GM18499 (cell line): ENCODE data around the gene PDZD2.

Source experiments
- ATAC-seq: cut with Tn5 transposase; IDR thresholded peaks from one replicate; pipeline ENCODE4 v1.9.1; 2021; ENCODE audit warnings: moderate number of reproducible peaks; ENCODE audit not compliant: insufficient read depth, unreplicated experiment

PDZD2 gene

DNA sequence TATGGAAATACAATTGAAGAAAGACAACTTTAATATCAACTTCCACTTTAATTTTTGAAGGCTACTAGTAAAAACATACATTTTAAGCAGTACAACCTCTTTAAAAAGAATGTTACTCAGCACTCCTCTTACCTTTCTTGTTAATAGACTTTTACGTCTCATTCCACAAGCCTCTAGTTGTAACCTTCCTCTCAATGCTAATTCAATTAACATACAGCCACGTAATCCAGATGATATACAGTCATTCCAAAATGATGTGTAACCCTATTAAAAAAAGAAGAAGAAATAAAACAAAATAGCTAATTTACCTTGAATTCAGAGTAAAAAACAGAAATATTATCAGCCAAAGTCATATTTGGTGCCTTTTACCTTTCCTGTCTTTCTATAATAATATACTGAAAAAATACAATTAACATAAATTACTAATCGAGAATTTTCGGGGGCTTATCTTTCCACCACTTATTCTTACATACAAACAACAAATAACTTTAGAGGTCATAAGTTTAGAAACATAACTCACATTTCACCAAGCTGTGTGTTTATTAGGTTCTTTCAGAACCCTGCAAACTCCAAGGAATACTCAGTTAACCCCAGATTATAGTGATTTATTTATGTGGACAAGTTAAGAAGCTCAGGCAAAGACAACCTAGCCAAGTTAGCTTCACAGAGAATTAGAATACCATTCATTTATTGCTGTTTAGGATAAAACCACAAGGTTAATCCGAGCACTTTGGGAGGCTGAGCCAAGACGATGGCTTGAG, 504.9 kb downstream of the PDZD2 start:
- no peak for ATAC-seq

DNA sequence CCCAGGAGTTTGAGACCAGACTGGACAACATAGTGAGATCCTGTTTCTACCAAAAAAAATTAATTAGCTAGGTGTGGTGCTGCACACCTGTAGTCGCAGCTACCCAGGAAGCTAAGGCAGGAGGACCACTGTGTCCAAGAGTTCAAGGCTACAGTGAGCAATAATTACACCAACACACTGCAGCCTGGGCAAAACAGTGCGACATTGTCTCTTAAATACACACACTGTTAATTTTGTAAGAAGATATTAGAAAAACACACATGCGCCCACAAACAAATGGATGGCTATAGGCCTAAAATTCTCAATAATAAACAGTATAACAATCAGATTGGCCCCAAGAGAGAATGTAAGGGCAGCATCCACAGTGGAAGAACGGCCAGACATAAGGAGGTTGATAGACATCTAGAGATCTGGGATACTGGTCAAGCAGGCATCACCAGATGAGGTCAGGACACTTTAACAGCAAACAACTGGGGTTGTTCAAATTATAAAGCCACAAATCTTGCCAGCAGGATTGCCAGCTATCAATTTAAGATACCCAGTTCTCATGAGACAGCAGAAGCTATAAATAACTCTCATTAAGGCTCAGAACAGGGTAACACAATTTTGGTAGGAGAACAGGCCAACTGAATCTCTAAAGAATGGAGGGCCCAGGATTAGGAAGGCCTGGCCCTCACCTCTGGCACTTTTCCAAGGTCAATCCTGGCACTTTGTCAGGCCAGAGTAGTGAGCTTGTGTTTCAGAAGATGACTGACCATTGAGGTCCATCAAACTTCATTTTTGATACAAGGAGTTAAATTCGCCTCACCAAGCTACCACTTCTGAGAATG, 505.7 kb downstream of the PDZD2 start:
- no peak for ATAC-seq

DNA sequence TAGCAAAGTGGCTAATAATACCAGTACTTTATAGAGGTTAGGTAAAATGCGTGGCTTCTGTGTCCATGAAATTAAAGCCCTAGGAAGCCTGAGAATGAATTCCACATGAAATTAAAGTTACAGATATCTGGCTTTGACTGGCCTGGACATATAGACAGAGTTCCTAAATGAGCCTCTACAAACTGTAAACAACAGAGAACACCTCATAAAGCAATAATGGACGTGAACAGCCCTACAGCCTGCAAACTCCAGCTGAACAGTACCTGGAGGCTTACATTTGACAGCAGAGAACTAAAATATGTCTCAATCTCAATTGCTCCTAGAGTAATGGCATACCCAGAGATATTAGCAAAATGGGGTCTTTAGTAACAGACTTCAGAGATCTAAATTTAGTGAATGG, 506.4 kb downstream of the PDZD2 start:
- ATAC-seq = no peak

DNA sequence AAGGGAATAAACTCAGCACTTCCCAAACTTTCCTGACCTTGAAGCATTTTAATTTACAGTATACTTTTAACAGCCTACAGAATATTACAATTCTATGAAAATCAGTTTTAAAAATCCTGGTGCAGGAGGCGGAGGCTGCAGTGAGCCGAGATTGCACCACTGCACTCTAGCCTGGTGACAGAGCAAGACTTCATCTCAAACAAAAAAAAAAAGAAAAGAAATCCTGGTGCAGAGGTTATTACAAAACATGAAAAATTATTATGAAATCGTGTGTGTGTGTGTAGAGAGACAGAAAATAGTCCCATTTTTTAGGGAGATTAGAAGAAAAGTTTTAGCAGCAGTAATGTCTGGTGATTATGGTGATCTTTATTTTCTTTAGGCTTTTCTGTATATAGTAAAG, 508.3 kb downstream of the PDZD2 start:
- no peak for ATAC-seq

DNA sequence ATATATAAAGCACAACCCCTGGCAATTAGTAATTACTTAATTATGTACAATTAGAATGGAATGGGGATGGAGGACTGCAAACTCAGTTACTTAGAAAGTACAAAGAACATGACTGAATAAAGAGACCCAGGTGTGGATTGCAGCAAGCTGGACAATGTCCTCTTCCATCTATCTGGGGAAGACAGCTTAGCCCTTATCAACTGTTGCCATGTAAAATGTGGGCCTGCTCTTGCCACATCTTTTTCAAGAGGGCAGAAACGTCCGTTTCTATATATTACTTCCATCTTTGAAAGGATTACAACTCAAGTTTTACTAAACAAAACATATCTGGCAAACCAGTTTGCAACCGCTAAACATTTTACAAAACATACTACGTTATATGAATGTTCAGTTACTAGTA, 509.0 kb downstream of the PDZD2 start:
- ATAC-seq = no peak

DNA sequence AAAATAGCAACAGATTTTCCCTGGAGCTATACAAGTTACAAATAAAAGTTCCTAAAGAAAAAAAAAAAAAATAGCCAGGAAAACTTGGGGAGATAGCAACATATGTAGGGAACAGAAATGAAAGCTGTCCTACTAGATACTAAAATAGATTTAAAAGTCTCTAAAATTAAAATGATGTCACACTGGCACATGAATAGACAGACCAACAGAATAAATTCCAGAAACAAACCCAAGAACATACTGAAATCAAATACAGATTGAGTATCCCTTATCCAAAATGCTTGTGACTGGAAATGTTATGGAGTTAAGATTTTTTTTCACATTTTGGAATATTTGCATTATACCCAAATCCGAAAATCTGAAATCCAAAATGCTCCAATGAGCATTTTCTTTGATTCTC, 511.4 kb downstream of the PDZD2 start:
- ATAC-seq = no peak

DNA sequence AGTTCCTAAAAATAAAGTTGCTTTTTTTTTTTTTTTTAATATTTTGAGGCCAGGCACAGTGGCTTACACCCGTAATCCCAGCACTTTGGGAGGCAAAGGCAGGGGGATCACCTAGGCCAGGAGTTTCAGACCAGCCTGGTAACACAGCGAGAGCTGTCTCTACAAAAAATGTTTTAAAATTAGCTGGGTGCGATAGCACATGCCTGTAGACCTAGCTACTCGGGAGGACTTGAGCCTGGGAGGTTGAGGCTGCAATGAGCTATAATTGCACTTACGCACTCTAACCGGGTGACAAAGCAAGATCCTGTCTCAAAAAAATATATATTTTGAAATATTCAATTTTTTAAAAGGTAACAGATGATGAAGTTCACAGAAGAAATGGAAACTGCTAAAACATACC, 512.3 kb downstream of the PDZD2 start:
- no peak for ATAC-seq

DNA sequence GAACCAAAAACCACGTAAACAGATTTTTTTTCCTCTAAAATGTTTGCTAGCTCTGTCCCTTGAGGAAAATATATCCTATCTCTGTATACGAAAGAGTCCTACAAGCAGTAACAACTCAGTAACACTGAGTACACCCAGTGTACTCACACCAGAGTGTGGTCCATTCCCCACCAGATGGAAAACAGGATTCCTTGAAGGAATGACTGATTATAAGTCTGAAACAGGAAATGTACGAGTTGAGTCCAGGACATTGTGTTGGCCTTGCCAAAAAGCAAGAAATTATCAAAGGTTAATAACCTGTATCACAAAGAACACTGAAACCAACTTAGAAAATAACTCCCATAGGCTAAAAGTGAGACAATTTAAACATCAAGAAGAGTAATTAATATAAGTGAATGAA, 514.8 kb downstream of the PDZD2 start:
- no peak for ATAC-seq

DNA sequence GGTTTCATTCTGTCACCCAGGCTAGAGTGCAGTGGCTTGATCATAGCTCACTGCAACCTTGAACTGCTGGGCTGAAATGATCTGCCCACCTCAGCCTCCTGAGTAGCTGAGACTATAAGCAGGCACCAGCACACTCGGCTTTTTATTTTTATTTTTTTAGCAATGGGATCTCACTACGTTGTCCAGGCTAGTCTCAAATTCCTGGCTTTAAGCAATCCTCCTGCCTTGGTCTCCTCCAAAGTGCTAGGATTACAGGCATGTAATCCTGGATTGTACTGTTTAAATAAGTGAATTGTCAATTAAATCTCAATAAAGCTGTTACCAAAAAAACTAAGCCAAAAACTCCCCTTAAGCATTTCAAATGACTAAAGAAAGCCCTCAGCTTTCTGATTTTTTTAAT, 516.3 kb downstream of the PDZD2 start:
- ATAC-seq = no peak

DNA sequence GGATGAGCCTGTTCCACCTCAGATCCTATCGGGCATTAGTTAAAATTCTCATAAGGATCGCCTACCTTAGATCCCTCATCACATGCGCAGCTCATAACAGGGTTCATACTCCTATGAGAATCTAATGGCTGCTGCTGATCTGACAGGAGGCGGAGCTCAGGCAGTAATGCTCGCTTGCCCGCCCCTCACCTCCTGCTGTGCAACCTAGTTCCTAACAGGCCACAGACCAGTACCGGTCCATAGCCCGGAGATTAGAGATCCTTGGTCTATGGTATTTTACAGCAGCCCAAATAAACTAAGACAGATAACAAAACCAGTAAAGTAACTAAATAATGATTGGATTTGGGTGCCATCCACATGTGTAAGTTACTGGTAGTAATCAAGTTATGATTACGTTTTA, 517.7 kb downstream of the PDZD2 start:
- no peak for ATAC-seq

DNA sequence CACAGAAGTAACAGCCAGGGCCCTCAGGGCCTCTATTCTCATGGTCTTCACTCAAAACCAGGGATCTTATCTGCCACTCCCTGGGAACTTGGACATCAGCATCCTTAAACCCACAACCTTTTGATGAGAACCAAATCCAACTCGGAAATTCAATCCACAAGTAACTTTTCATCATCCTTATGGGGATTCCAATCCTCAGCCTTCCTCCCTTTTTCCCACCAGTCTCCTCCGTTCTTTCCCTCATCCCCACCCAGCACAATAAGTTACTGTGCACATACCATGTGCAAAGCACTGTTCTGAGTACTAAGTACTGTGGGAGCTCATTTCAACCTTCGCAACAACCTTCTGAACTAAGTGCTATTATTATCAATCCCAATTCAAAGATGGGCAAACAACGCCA, 518.1 kb downstream of the PDZD2 start:
- no peak for ATAC-seq

DNA sequence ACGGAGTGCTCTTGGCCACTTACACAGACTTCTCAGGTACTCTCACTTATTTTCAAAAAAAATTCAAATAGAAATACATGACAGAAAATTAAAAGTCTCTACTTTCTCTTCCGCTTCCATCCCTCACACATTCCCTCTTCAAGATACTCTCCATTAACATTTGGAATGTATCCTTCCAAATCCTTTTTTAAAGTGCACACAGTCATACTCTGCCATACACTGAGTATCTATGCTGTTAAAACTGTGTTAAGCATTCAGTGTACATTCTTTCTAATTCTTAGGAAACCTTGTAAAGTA, 519.7 kb downstream of the PDZD2 start:
- ATAC-seq = no peak

DNA sequence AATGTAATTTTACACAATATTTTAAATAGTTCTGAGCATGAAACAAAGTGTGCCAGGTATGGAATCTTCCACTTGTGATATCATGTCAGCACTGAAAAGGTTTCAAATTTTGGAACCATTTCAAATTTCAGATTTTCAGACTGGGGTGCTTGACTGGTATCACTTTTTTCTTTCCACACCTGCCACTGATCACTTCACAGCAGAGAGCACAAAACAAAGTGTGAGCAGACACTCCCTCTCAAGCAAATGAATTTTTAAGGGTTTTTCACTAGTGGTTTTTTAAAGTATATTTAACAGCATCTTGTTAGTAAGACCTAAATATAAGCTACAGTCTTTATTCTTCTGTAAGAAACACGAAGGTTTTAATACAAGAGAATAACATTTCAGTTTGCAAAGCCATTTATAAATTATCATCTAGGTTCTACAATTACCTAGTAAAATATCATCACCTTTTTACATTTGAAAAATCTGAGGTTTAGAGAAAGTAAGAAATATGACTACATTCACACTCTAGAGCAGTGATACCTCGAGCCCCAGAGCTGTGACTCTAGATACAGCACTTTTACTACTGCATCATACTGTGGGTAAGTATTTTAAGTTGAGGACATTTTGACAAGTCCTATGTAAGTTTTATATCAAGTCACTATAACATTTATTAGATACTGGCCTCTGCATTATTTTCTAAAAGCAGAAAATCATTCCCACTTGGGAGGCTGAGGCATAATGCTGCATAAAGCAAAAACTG, 520.6 kb downstream of the PDZD2 start:
- ATAC-seq = no peak

DNA sequence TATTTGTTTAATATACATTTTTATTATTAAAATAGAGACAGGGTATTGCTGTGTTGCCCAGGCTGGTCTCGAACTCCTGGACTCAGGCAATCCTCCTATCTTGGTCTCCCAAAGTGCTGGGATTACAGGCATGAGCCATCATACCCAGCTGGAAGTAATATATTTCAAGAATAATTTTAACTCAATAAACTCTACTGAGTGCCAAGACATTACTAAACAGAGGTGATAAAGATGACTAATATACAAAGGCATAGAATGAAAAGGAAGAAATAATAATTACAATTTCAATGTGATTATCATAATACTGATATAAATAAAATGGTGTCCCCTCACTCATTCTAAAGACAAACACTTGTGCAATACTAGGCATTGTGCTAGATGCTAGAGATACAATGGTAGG, 521.3 kb downstream of the PDZD2 start:
- ATAC-seq = no peak
